ENCODE results near the gene ENAH. TPM values are rescaled to one million over a fixed set of nuclear protein-coding genes. Genes with fewer than 3 reads are reported as not detected.
A peak's percentile ranks its signal among the peaks of the same experiment; 100 is the strongest.

The ENAH gene
- total RNA-seq, 1 donor from 2014 or later, result 749 TPM

GRCh38 chr1:225667362-225667761, 14.4 kb upstream of the ENAH start:
- H3K9me3 Mint-ChIP-seq (ENCODE audit: unreplicated experiment), result peaks cover 2% of the 10 kb centered on the region
- H3K4me1 ChIP-seq (ENCODE audit: insufficient read depth, low read length), result peaks cover 5% of the 10 kb centered on the region
- H3K9ac ChIP-seq (ENCODE audit: low read length), result no peak overlapping the region
- no peak overlapping the region for H3K4me2 ChIP-seq (ENCODE audit: low read length)
- H3K79me2 ChIP-seq (ENCODE audit: insufficient read depth, low read length), result no peaks in the 10 kb centered on the region
- DNase-seq (ENCODE audit: low read depth), result no peak
- no peaks in the 10 kb centered on the region for H4K20me1 ChIP-seq (ENCODE audit: insufficient read depth, low read length)
- no peaks in the 10 kb centered on the region for H3K27me3 Mint-ChIP-seq (ENCODE audit: low read depth, unreplicated experiment)
- H3K27me3 ChIP-seq (ENCODE audit: insufficient read depth, low read length), result no peaks in the 10 kb centered on the region
- no peak for FAIRE-seq
- H3K27ac ChIP-seq (ENCODE audit: low read depth, low read length), result no peak overlapping the region
- H3K27ac Mint-ChIP-seq (ENCODE audit: unreplicated experiment), result no peak overlapping the region
- H3K36me3 Mint-ChIP-seq (ENCODE audit: low read depth, unreplicated experiment), result no peaks in the 10 kb centered on the region
- H3K4me3 Mint-ChIP-seq (ENCODE audit: unreplicated experiment), result no peak overlapping the region
- peaks cover 12% of the 10 kb centered on the region for H3K4me1 Mint-ChIP-seq (ENCODE audit: low read depth, unreplicated experiment)
- TF ChIP-seq EZH2 (IDR thresholded peaks at IDR 0.05; ENCODE audit: insufficient read depth, low read length) (no peak), CTCF (IDR thresholded peaks at IDR 0.05; ENCODE audit: insufficient read depth, low read depth, low read length) (no peak)
- H3K36me3 ChIP-seq (ENCODE audit: insufficient read depth, low read length), result no peaks in the 10 kb centered on the region
- no peaks in the 10 kb centered on the region for H3K9me3 ChIP-seq (ENCODE audit: insufficient read depth, low read depth, low read length)
- H3K4me3 ChIP-seq (ENCODE audit: insufficient read depth, low read depth, low read length), result no peak overlapping the region
- H2AFZ ChIP-seq (ENCODE audit: low read depth, low read length), result no peak overlapping the region

GRCh38 chr1:225666495-225666894, 13.6 kb upstream of the ENAH start:
- H3K27ac Mint-ChIP-seq (ENCODE audit: unreplicated experiment), result no peak overlapping the region
- no peaks in the 10 kb centered on the region for H3K27me3 Mint-ChIP-seq (ENCODE audit: low read depth, unreplicated experiment)
- H3K4me3 Mint-ChIP-seq (ENCODE audit: unreplicated experiment), result no peak overlapping the region
- H3K36me3 Mint-ChIP-seq (ENCODE audit: low read depth, unreplicated experiment), result no peaks in the 10 kb centered on the region
- Histone ChIP-seq H3K27ac (ENCODE audit: low read depth, low read length) (no peak overlapping the region), H2AFZ (ENCODE audit: low read depth, low read length) (no peak overlapping the region), H3K36me3 (ENCODE audit: insufficient read depth, low read length) (no peaks in the 10 kb centered on the region), H3K9me3 (ENCODE audit: insufficient read depth, low read depth, low read length) (no peaks in the 10 kb centered on the region), H3K9ac (ENCODE audit: low read length) (no peak overlapping the region), H3K4me1 (ENCODE audit: insufficient read depth, low read length) (peaks cover 5% of the 10 kb centered on the region), H3K79me2 (ENCODE audit: insufficient read depth, low read length) (no peaks in the 10 kb centered on the region), H3K4me3 (ENCODE audit: insufficient read depth, low read depth, low read length) (no peak overlapping the region), H4K20me1 (ENCODE audit: insufficient read depth, low read length) (no peaks in the 10 kb centered on the region), H3K27me3 (ENCODE audit: insufficient read depth, low read length) (no peaks in the 10 kb centered on the region), H3K4me2 (ENCODE audit: low read length) (no peak overlapping the region)
- peaks cover 11% of the 10 kb centered on the region for H3K4me1 Mint-ChIP-seq (ENCODE audit: low read depth, unreplicated experiment)
- H3K9me3 Mint-ChIP-seq (ENCODE audit: unreplicated experiment), result peaks cover 2% of the 10 kb centered on the region
- FAIRE-seq, result no peak
- no peak for DNase-seq (ENCODE audit: low read depth)
- no peak for TF ChIP-seq CTCF (IDR thresholded peaks at IDR 0.05; ENCODE audit: insufficient read depth, low read depth, low read length)
- TF ChIP-seq EZH2 (IDR thresholded peaks at IDR 0.05; ENCODE audit: insufficient read depth, low read length), result no peak

GRCh38 chr1:225664762-225665161, 11.8 kb upstream of the ENAH start:
- H3K9me3 ChIP-seq (ENCODE audit: insufficient read depth, low read depth, low read length), result no peaks in the 10 kb centered on the region
- FAIRE-seq (no peak), DNase-seq (ENCODE audit: low read depth) (no peak)
- no peaks in the 10 kb centered on the region for H3K4me1 ChIP-seq (ENCODE audit: insufficient read depth, low read length)
- no peak overlapping the region for H3K9ac ChIP-seq (ENCODE audit: low read length)
- H3K4me3 ChIP-seq (ENCODE audit: insufficient read depth, low read depth, low read length), result no peak overlapping the region
- H2AFZ ChIP-seq (ENCODE audit: low read depth, low read length), result no peak overlapping the region
- no peaks in the 10 kb centered on the region for H3K36me3 Mint-ChIP-seq (ENCODE audit: low read depth, unreplicated experiment)
- H3K4me3 Mint-ChIP-seq (ENCODE audit: unreplicated experiment), result no peak overlapping the region
- H4K20me1 ChIP-seq (ENCODE audit: insufficient read depth, low read length), result no peaks in the 10 kb centered on the region
- no peaks in the 10 kb centered on the region for H3K27me3 ChIP-seq (ENCODE audit: insufficient read depth, low read length)
- no peaks in the 10 kb centered on the region for H3K79me2 ChIP-seq (ENCODE audit: insufficient read depth, low read length)
- H3K27ac ChIP-seq (ENCODE audit: low read depth, low read length), result no peak overlapping the region
- TF ChIP-seq EZH2 (IDR thresholded peaks at IDR 0.05; ENCODE audit: insufficient read depth, low read length) (no peak), CTCF (IDR thresholded peaks at IDR 0.05; ENCODE audit: insufficient read depth, low read depth, low read length) (no peak)
- H3K27me3 Mint-ChIP-seq (ENCODE audit: low read depth, unreplicated experiment), result no peaks in the 10 kb centered on the region
- H3K27ac Mint-ChIP-seq (ENCODE audit: unreplicated experiment), result peak overlapping the region; percentile 77
- peaks cover 11% of the 10 kb centered on the region for H3K4me1 Mint-ChIP-seq (ENCODE audit: low read depth, unreplicated experiment)
- peaks cover 2% of the 10 kb centered on the region for H3K9me3 Mint-ChIP-seq (ENCODE audit: unreplicated experiment)
- no peak overlapping the region for H3K4me2 ChIP-seq (ENCODE audit: low read length)
- no peaks in the 10 kb centered on the region for H3K36me3 ChIP-seq (ENCODE audit: insufficient read depth, low read length)
